Measurements from ENCODE around the gene TTC34.

Gene TTC34

DNA sequence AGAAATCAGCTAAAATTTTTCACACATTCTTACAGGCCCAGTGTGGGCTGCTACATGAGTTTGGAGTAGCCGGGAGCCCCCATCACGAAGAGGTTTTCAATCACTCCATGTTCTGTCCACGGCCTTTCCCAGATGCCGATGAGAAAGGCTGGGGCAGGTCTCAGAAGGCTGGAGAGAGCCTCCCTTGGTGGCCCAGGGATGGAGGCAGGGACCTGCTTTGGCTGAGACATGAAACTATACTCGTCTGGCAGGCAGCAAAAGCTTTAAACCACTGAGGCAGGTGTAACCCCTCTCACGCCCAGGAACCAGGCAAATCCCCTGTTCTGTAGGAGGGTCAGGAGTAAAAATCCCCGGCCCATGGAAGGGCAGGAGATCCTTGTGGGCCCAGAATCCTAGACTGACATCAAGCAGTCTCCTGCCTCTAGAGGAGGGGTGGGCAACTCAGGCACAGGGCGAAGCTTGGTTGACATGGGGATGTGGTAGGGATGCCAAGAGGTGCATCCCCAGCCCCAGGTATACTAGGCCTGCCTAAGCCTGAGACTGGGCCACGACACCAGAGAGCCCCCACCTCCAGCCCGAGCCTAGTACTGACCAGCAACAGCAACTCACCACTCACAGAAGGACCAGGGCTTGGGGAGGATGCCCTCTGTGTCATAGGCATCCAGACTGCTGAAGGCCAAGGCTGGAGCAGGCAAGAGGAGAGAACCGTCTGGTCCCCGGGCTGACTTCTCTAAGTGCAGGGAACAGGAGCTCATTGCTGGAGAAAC lies 177.7 kb downstream of the TTC34 start:
- no peak for DNase-seq

DNA sequence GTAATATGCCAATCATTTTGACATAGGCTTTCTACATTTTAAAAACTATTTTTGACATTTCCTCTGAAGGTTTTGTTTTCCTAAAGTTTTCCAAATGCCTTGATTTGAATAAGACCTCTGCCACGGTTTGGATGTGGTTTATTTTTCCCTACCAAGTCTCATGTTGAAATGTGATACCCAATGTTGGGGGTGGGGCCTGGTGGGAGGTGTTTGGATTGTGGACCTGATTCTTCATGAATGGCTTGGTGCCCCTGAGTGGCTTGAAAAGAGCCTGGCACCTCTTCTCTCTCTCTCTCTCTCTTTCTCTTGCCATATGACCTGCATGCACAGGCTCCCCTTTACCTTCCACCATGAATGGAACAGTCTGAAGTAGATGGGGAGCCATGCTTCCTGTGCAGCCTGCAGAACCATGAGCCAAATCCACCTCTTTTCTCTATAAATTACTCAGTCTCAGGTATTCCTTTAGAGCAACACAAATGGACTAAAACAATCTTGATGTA lies 183.5 kb downstream of the TTC34 start:
- DNase-seq: no peak

DNA sequence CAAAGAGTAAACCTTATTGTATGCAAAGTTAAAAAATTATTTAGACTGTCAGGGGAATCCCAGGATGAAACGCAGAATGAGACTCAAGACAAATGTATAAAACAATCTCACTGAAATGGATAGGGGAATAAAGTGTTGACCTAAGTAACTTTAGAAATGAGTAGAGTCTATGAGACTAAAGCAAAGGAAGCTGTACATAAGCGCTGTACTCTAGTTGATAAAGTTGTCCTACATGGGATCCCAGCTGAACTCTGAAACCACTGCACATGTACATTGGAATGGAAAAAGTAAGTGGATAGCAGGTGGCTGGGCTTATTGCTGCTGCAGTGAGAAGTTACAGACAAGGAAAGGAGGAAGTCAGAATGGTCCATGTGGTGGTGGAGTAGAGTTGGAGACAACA lies 187.3 kb downstream of the TTC34 start:
- no peak for DNase-seq

DNA sequence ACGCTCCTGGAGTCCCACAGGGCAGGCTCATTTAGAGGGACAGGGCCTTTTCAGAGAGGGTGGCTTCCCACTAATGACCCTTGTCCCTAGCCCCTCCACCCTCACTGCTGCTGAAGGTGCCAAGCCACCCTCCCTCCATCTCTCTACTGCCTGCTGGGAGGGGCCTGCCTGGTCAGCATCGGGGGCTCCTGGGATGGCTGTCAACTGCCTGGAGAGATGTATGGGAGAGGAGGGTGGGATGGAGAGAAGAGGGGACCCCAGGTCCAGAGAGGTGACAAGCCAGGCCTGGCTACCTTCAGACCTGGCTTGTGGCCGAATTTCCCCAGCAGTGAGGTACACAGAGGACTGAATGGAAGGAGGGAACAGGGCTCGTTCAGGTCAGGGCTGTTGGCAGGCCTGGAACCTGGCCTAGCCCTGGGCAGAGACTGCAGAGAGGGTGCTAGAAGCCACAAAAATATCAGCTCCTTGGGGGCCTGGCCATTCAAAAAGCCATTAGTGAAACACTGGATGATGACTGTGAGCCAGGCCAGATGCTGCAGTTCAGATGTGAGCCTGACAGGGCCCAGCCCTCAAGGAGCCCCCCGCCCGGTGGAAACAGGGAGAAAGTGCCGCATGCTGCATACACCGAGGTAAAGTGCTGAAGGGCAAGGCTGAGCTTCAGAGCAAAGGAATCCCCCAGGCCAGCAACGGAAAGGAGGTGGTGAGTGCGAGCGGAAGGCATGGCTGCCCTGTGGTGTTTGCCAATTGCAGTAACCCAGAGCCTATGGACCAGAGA lies 188.7 kb downstream of the TTC34 start:
- DNase-seq: no peak

DNA sequence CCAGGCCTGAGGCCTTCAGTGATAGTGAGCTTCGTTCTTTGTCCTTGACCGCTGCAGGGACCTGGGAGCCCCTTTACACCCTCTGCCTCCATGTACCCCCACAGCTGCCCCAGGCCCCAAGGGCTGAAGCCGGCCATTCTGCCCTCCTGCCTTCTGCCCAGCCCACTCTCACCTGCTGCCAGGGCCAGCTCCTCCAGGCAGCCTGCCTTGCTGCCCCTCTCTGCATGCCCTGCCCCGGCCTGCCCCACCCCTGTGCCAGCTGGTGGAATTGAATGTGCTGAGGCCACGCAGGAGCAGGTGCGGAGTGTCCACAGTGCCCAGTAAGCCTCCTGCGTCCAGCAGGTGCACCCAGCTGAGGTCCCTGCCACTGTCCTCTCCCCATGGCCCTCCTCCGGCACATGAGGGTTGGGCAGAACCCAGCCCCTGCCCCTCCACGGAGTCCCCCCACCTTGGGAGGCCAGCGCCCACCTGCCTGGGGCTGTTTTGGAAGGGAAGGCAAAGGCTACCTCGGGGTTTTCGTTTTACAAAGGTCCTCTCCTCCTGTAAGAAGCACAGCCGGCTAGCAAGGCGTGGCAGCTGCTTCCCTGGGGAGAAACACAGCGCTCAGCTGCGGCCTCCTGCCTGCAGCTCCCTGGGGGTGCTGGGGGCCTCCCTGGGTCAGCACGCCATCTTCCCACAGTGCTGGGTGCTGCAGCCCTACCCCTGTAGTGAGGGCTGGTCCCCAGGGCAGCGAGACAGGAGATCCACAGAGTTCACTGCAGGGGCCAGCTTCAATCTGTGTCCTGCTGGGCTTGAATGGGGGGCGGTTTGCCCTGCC lies 189.7 kb downstream of the TTC34 start:
- no peak for DNase-seq

DNA sequence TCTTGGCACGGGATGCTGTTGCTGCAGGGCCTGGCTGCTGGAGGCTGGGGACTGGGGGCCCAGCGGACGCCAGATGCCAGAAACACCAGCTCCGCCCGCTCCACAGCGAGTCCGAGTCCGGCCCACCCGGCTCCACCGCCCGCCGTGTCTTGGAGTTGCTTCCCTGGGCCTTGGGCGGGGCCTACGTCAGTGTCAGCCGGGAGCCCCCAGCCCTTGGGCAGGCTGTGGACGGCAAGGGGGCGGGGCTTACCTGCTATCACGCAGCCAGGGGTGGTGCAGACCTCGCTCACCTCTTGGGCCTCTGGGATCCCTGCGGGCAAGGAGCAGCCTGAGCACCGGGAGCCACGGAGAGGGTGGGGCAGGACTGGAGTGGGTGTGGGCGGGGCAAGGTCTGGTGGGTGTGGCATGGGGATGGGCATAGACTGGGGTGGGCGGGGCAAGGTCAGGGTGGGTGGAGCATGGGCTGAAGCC lies 190.4 kb downstream of the TTC34 start:
- DNase-seq: no peak

DNA sequence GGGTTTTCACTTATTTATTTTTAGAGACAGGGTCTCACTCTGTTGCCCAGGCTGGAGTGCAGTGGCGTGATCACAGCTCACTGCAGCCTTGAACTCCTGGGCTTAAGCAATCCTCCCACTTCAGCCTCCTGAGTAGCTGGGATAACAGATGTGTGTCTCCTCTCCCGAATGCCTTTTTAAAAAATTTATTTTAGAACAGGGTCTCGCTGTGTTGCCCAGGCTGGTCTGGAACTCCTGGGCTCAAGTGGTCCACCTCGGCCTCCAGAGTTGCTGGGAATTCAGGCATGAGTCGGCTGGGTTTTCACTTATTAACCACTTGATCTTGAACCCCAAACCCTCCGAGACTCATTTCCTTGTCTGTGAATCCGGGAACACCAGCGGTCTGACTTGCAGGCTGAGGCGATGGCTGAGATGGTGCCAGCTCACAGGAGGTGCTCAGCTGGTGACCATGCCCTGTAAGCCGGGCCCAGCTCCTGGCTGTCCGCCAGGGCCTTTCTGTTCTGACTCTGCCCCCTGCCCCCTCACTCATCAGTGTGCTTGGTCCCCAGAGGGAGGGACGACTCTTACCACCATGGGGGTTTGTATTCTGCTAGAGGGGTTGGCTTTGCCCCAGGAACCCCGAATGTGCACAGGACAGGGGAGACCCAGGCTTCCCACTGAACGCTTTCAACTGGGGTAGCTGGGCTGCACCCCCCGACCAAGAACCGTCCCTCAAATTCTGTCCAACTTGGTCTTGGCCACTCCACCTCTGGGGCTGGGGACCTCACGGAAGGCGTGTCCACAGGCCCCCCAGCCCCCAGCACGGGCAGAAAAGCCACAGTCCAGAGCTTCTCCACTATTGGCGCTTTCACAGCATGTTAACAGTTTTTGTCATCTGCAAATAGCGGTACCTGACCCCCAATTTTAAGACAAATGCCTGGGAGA lies 191.2 kb downstream of the TTC34 start:
- DNase-seq: no peak

DNA sequence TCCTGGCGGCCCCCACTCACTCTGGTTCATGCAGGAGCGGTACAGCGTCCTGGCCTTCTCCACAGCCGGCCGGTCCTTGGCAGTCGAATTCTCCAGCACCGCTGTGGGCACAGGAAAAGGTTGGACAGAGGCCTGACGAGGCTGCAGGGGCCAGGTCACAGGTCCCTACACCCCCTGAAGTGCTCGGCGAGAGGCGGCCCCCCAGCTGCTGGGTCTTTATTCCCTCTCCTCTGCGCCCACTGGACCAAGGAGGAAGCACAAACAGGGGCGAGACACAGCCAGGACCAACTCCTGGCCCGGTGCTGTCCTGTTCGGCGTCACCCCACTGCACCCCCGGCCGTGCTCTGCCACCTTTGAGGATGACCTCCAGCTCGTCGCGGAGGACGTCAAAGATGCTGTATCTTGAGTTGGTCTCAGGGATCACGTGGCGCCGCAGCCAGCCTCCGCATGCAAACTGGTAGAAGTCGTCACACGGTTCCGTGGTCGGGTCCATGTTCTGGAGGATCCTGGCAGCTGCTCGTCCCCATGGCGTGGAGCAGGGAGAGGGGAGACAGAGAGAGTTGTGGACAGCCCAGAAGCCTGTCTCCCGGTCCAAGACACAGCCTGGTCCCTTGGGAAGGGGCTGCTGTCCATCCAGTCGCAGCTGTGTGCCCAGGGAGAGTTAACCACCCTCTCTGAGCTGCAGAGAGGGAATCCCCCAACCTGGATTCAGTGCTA lies 192.0 kb downstream of the TTC34 start:
- no peak for DNase-seq

DNA sequence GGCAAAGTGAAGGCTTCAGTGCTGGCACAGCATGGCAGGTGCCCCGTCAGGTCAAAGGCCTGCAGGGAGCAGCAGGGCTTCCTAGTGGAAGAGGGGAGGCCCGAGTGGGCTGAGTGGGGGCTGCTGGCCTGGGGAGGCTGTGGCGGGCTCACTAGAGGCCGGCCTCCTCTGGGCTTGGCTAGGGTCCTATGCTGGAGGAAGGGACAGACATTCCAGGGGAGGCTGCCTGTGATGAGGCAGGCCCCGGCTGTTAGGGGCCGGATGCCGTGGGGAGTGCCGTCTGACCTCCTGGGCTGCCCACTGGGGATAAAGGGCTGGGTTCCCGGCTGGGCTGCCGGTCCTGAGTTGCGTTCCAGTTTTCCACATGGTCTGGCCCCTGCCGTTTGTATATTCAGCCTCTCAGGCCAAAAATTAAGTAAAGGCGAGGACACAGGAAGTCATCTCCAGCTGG lies 193.8 kb downstream of the TTC34 start:
- DNase-seq: no peak

DNA sequence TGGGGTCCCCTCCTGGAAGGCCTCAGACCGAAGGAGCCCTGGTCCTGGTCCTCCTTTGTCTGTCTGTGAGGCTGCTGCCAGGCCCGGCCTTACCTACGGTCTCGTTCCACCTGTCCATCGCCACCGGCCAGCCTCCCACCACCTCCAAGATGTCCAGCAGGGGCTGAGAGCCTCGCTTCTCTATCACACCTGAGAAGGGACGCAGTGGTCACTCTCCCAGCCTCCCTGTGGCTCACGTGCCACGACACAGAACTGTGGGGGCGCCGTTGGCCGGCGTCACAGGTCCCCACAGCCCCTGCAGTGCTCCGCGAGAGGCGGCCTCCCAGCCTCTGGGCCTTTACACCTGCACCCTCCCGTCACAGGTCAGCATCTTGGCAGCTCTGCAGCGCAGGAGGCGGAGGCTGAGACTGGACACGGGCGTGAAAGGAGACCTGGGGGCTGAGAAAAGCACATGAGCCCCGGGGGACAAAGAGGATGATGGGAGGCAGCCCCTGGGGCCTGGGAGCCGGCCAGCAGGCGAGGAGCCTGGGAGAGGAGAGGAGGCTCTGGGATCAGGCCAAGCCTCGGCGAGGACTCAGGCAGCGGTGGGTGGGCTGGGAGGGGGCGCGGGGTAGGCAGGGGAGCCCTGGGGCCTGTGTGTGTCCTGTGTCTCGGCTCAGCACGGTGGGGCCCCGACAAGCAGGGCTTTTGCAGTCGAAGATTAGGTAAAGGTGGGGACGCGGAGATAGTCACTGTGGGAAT lies 194.4 kb downstream of the TTC34 start:
- DNase-seq: no peak

DNA sequence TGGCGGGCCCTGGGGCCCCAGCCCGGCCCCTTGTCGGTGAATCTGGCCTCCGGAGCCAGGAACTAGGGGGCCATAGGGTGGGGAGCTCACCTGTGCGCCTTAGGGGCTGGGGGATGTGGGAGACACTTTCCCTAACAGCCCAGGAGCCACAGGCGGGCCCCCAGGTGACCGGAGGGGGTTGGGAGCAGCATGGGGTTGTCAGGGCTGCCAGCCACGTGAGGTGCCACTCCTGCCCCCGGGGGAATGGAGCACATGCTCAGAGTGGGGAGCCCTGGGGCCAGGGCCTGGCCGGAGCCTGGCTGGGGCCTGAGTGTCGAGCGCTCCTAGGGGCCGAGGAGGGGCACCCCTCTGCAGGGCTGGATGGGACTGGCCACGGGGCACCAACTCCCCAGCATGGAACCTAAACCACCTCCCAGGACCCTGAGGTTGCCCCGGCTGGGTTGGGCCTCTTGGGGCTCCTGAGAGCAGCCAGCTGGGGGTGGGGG lies 195.1 kb downstream of the TTC34 start:
- DNase-seq: no peak

DNA sequence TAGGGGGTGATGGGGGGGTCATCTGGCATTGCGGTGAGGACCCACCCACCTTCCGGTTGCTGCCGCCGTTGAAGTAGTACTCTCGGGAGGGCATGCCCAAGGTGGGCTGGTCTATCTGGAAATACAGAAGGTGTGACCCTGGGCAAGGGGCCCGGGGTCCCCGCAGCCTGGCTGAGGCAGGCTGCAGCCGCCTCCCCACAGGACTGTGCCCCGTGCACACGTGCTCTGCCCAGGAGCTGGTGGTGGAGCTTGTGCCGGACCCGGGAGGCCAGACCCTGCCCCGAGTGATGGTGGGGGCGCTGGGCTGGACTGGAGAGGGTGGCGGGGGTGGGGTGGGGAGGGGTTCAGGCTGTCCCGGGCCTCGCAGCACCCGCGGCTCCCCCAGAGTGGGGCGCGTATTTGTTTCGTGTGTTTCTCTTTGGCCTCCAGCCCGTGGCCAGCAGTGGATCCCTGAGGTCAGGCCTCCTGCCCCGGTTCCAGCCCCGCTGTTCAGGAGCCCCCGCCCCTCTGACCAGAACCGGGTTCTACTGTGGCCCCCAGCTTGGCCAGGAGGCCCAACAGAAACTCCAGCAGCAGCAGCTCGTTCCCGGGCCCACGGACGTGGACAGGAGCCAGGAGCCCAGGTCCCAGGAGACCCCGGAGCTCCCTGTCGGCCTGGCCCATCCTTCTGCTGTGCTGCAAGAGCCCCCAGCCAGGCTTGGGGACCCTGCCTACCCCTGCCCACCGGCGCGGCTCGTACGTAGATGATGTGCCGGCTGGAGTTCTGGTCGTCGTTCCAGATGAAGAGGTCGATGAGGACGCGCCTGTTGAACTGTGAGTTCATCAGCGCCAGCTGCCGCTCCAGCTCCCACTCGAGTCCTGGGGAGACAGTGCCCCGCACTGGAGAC lies 195.7 kb downstream of the TTC34 start:
- DNase-seq: no peak

DNA sequence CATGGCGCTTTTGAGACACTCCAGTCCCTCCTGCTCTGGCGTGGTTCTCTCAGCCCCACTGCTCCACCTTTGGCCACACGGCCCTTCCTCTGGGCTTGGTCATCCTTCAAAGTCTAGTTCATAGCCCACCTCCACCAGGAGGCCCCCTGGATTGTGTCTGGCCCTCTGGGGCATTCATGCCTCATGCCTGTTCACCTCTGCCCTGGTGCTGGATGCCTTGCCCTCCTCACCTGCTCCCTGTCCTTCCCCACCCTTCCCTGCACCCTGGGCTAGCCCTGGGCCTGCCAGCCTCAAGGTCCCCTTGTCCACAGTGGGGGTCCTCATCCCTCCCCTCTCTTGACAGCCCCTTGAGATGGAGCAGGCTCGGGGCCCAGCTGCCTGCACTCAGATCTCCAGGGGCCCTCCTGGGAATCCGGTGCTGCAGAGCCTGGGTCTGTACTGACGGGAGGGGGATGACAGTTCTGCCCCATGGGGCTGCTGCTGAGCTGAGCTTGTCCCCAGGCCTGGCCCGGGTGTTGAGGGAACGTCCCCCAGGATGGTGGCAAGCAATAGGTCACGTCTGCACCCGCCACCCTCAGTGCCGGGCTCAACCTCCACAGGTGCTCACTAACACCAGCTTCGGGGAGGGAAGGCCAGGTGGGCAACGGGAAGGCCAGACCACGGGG lies 196.5 kb downstream of the TTC34 start:
- DNase-seq: no peak

DNA sequence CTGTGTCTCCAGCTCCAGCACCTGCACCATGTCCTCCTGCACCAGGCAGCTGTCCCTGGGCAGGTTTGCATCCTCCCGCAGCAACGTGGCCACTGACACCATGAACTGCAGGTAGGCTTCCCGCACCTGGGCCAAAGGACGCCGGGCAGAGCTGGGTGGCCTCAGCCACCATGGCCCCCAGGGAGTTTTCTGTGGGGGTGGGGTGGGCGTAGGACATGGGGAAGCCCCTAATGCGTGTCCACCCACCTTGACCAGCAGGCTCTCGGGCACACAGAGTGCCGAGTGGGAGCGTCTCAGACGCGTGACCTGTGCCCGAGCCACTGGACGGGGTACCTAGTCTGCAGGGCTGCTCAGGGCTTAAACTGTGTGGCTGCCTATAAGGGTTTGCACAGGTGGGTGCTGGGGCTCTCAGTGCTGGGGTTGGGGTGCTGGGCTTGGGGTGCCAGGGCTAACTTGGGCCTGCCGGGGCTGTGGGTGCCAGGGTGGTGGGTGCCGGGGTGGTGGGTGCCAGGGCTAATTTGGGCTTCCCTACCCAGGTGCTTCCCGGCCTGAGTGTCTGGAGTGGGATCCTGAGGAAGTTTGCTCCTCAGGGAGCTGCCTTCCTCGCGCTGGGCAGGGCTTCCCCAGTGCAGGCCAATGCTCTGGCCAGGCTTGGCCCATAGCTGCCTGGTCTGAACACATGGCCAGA lies 197.2 kb downstream of the TTC34 start:
- no peak for DNase-seq

DNA sequence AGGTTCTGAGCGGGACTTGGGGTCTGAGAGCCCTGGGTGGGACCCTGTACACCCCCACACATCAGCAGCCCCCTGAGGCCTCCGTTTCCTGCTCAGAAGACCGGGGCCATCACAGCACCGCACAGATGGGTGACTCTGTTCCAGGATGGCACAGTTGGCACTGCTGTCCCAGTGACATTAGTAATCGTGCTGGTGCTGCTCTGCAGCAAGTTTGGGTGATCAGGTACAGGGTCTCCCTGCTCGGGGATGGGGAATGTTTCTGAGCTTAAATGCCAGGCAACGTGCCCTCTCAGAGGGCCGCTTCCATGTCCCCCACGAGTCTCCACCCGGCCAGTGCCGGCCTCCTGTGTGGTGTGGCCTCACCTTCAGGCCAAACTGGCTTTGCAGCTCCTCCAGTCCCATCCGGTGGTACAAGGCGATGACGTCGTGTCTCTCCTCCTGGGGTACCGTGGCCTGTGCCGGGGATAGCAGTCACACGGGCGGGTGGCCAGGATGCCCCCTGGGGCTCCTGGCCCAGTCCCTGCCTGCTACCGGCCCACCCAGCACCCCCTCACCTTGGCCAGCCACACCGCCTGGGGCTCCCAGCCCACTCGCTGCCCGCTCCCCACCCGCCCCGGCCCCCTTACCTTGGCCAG lies 197.9 kb downstream of the TTC34 start:
- no peak for DNase-seq

DNA sequence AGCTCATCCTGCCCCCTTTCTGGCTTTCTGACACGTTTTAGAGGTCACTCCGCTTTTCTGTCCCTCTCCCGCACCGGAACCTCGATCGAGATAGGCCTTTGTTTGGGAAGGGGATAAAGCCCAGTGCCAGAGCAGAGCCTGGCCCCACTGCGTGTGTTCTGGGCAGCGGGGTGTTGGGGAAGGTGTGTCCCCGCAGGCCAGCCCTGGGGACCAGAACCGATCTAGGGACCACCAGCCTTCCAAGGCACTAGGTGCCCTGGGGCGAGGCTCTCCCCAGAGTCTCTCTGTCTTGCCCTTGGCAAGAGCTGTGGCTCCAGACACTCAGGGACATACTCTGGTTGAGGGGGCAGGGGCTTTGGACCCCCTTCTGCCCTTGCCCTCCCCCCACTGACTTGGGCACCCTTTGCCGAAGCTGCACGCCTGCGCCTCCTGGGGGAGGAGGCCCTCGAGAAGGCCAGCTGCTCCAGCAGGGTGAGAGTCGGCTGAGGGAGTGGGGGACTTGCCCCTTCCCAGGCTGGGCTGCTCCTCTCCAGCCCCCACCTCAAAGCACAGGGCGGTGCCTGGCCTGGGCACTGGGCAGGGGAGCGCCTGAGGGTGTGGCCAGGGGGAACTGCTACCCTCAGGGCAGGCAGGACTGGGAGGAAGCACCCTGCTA lies 198.5 kb downstream of the TTC34 start:
- DNase-seq: no peak

DNA sequence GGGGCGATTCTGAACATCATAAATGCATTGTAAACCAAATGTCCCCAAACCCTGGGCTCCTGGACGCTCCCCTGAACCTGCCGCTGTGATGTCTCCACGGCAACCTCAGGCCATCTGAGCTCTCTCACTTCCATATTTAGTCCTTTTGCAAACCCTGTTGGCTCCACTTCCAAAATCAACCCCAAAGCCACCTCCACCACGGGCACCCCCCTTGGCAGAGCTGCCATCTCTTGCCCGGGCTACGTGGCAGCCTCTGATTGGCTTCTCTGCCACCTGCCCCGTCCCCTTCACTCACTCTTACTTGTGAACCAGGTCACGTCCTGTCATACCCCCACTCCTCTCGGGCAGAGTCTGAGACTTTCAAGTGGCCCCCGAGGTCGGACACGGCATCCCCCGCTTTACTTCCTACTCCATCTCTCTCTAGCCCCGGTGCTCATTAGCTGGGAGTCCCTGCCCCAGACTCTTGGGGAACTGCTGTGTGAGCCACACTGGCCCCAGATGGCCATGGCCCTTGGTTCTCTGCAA lies 199.1 kb downstream of the TTC34 start:
- DNase-seq: no peak

Data from NCI-H1092 (cell line).